Endodermal cell (in vitro differentiated cells): ENCODE results near the gene GGNBP2. TPM values are rescaled to one million over a fixed set of nuclear protein-coding genes. Genes with fewer than 3 reads are reported as not detected.

Experiments
- DNase-seq: peaks from one replicate; pipeline ENCODE4 v3.0.0-alpha.2; 2017
- H3K27ac ChIP-seq: 2 replicates; pipeline ENCODE4 v1.5.1; 2013; ENCODE audit warnings: mild to moderate bottlenecking, low read depth, low read length, moderate library complexity
- H3K27me3 ChIP-seq: 2 replicates; pipeline ENCODE4 v1.6.1; 2013; ENCODE audit warnings: mild to moderate bottlenecking, low read length, moderate library complexity; ENCODE audit not compliant: insufficient read depth, control insufficient read depth, poor library complexity, severe bottlenecking
- H3K36me3 ChIP-seq: 2 replicates; pipeline ENCODE4 v1.7.0; 2013; ENCODE audit warnings: mild to moderate bottlenecking, low read length, moderate library complexity; ENCODE audit not compliant: control insufficient read depth, insufficient read depth
- H3K4me1 ChIP-seq: one replicate; pipeline ENCODE4 v1.7.0; 2013; ENCODE audit warnings: low read length; ENCODE audit not compliant: control insufficient read depth, insufficient read depth
- H3K4me3 ChIP-seq: 2 replicates; pipeline ENCODE4 v1.5.1; 2013; ENCODE audit warnings: mild to moderate bottlenecking, low read length, moderate library complexity
- H3K9ac ChIP-seq: 2 replicates; pipeline ENCODE4 v1.6.1; 2013; ENCODE audit warnings: mild to moderate bottlenecking, low read length, moderate library complexity; ENCODE audit not compliant: poor library complexity, severe bottlenecking; ENCODE audit errors: extremely low read depth
- H3K9me3 ChIP-seq: 2 replicates; pipeline ENCODE4 v1.6.1; 2013; ENCODE audit warnings: mild to moderate bottlenecking, low read length, moderate library complexity; ENCODE audit not compliant: control insufficient read depth
- H3K27ac Mint-ChIP-seq: 2 replicates; pipeline ENCODE4 v1.8.0; 2020; ENCODE audit warnings: mixed read lengths
- H3K27me3 Mint-ChIP-seq: 2 replicates; pipeline ENCODE4 v1.8.0; 2021; ENCODE audit warnings: mild to moderate bottlenecking, mixed read lengths; ENCODE audit not compliant: insufficient read depth
- H3K36me3 Mint-ChIP-seq: 2 replicates; pipeline ENCODE4 v1.8.0; 2020; ENCODE audit warnings: low read depth, mixed read lengths
- H3K4me1 Mint-ChIP-seq: 2 replicates; pipeline ENCODE4 v1.8.0; 2020; ENCODE audit warnings: mixed read lengths
- H3K4me3 Mint-ChIP-seq: 2 replicates; pipeline ENCODE4 v1.8.0; 2020; ENCODE audit warnings: mild to moderate bottlenecking, moderate library complexity, mixed read lengths
- H3K9me3 Mint-ChIP-seq: 2 replicates; pipeline ENCODE4 v1.8.0; 2020; ENCODE audit warnings: mild to moderate bottlenecking, mixed read lengths
- WGBS, 2 experiments: methylation state at CpG; one replicate each; pipeline versions ENCODE4 v1.1.5 to v1.1.7; 2013; ENCODE audit warnings: missing lambda C conversion rate in 2 of 2, mixed read lengths in 1 of 2; ENCODE audit not compliant: insufficient coverage in 1 of 2, insufficient read length in 1 of 2; 5-methylcytosine and 5-hydroxymethylcytosine counted together
- total RNA-seq, 2 donors: library from RNA; stranded (reverse); fragmentation: NEBNext Ultra II Directional in 1 of 2; extraction: Animal tissue kit (Norgen Biotek cat#: 25700) in 1 of 2; gene quantifications; 2 replicates in 1 of 2; 3 replicates in 1 of 2; pipeline ENCODE4 v1.2.1, GENCODE V29; 2021
- TF ChIP-seq, protein P1 (sequence below): fragments of 200-600 bp; sonication (generic); conservative IDR thresholded peaks from 2 replicates; pipeline ENCODE4 v1.5.0; 2021; ENCODE audit warnings: antibody characterized with exemption, mild to moderate bottlenecking

Gene GGNBP2
- total RNA-seq, 2 donors from 2014 or later: 56.8 to 61.6 TPM

DNA sequence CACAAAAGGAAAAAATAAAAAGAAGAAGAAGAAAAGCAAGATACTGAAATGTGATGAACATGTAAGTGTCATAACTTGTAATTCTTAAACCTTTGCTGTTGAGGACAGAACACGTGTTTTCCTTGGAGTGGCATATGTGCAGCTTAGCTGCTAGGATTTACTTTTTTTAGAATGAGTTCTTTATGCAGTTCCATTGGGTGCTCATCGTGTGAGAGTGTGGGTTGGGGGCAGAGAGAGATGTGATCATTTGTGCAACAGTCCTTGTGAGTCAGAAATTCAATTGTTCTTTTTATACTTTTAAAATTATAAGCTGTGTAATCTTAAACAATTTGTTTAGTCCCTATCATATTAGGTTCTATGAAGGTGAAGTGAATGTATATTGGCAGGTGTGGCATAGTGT, 41.4 kb downstream of the GGNBP2 start:
- Histone ChIP-seq H3K36me3 (peaks cover 87% of the 10 kb centered on the region), H3K27me3 (no peaks in the 10 kb centered on the region), H3K9ac (no peak overlapping the region), H3K4me3 (no peak overlapping the region), H3K9me3 (no peaks in the 10 kb centered on the region), H3K27ac (no peak overlapping the region), H3K4me1 (no peaks in the 10 kb centered on the region)
- no peaks in the 10 kb centered on the region for H3K9me3 Mint-ChIP-seq
- TF ChIP-seq, protein P1, sequence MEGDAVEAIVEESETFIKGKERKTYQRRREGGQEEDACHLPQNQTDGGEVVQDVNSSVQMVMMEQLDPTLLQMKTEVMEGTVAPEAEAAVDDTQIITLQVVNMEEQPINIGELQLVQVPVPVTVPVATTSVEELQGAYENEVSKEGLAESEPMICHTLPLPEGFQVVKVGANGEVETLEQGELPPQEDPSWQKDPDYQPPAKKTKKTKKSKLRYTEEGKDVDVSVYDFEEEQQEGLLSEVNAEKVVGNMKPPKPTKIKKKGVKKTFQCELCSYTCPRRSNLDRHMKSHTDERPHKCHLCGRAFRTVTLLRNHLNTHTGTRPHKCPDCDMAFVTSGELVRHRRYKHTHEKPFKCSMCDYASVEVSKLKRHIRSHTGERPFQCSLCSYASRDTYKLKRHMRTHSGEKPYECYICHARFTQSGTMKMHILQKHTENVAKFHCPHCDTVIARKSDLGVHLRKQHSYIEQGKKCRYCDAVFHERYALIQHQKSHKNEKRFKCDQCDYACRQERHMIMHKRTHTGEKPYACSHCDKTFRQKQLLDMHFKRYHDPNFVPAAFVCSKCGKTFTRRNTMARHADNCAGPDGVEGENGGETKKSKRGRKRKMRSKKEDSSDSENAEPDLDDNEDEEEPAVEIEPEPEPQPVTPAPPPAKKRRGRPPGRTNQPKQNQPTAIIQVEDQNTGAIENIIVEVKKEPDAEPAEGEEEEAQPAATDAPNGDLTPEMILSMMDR: no peak
- peaks cover 1% of the 10 kb centered on the region for H3K4me1 Mint-ChIP-seq
- H3K27me3 Mint-ChIP-seq: no peaks in the 10 kb centered on the region
- H3K27ac Mint-ChIP-seq: no peak overlapping the region
- no peak overlapping the region for H3K4me3 Mint-ChIP-seq
- DNase-seq: no peak
- peaks cover 50% of the 10 kb centered on the region for H3K36me3 Mint-ChIP-seq
- WGBS, 2 experiments: 98% methylated on average over 2 of the region's 2 CpGs; no CpG with 5 or more reads in 1 of the 2 experiments

GRCh38 chr17:36590082-36590481, 45.4 kb downstream of the GGNBP2 start:
- Mint-ChIP-seq H3K36me3 (peaks cover 33% of the 10 kb centered on the region), H3K9me3 (no peaks in the 10 kb centered on the region), H3K27me3 (no peaks in the 10 kb centered on the region), H3K4me3 (no peak overlapping the region), H3K4me1 (peaks cover 20% of the 10 kb centered on the region), H3K27ac (no peak overlapping the region)
- Histone ChIP-seq H3K27me3 (no peaks in the 10 kb centered on the region), H3K27ac (no peak overlapping the region), H3K9ac (no peak overlapping the region), H3K36me3 (peaks cover 68% of the 10 kb centered on the region), H3K9me3 (no peaks in the 10 kb centered on the region), H3K4me3 (no peak overlapping the region), H3K4me1 (peaks cover 13% of the 10 kb centered on the region)
- TF ChIP-seq, protein P1: no peak
- no peak for DNase-seq
- 91 to 97% methylated on average over 1 to 2 of the region's 2 CpGs for WGBS, 2 experiments

DNA sequence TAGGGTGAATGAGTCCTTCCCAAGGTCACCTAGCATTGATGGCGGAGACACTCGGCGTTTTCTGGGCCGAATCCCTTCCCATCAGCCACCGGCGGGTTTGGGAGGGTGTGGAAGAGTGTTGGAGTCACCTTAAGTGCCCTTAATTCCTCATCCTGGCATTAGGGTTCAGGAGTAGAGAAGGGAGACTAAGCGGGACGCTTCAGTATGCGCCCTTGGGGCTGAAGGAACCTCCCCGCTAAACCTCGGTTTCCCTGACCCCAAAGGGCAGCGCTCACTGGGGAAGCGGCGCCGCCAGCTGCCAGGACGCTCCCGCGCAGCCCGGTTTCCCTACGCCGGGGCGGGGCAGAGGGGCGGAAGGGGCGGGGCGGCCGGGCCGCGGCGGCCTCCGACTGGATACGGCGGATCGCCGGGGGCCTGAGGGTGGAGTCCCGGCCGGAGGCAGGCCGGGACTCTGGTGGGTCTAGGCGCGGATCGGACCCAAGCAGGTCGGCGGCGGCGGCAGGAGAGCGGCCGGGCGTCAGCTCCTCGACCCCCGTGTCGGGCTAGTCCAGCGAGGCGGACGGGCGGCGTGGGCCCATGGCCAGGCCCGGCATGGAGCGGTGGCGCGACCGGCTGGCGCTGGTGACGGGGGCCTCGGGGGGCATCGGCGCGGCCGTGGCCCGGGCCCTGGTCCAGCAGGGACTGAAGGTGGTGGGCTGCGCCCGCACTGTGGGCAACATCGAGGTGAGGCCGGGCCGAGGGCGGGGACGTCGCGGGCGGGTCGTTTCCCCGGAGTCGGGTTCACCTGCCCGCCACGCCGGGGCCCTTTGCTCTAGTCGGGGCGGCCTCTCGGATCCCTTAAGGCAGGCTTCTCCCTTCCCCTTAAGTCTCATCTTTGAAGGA, 47.0 kb downstream of the GGNBP2 start, which contains the start of gene DHRS11:
TSS of gene DHRS11 (plus strand) at position 446 of the 882 bp plus-strand sequence. CDS start at position 577, 131 bp downstream.
- H3K4me3 Mint-ChIP-seq: peak within 1 kb of the TSS; percentile 74
- H3K9me3 ChIP-seq: no peaks in the 10 kb centered on the region
- H3K4me3 ChIP-seq: peak within 1 kb of the TSS; percentile 88
- TF ChIP-seq, protein P1: no peak
- peak; percentile 98 for DNase-seq
- peaks cover 20% of the 10 kb centered on the region for H3K4me1 Mint-ChIP-seq
- no peaks in the 10 kb centered on the region for H3K9me3 Mint-ChIP-seq
- H3K36me3 ChIP-seq: peaks cover 64% of the 10 kb centered on the region
- H3K9ac ChIP-seq: peak within 1 kb of the TSS; percentile 59
- peak within 1 kb of the TSS; percentile 89 for H3K27ac Mint-ChIP-seq
- H3K27me3 ChIP-seq: no peaks in the 10 kb centered on the region
- peak within 1 kb of the TSS; percentile 53 for H3K27ac ChIP-seq
- H3K27me3 Mint-ChIP-seq: no peaks in the 10 kb centered on the region
- peaks cover 13% of the 10 kb centered on the region for H3K4me1 ChIP-seq
- H3K36me3 Mint-ChIP-seq: peaks cover 31% of the 10 kb centered on the region
- WGBS, 2 experiments: 4 to 5% methylated on average over 25 to 87 of the region's 87 CpGs
